Measurements from ENCODE around the gene LCN2.

The LCN2 gene

GRCh38 chr9:128143525-128144238, 5.6 kb upstream of the LCN2 start:
- no peak for DNase-seq
- in situ Hi-C loops (cut with HindIII; ENCODE audit: low pct_ligation_motif_present, low pct_unique_long_range_greater_than_20kb, low sequenced_read_pairs), result no loop called here

DNA sequence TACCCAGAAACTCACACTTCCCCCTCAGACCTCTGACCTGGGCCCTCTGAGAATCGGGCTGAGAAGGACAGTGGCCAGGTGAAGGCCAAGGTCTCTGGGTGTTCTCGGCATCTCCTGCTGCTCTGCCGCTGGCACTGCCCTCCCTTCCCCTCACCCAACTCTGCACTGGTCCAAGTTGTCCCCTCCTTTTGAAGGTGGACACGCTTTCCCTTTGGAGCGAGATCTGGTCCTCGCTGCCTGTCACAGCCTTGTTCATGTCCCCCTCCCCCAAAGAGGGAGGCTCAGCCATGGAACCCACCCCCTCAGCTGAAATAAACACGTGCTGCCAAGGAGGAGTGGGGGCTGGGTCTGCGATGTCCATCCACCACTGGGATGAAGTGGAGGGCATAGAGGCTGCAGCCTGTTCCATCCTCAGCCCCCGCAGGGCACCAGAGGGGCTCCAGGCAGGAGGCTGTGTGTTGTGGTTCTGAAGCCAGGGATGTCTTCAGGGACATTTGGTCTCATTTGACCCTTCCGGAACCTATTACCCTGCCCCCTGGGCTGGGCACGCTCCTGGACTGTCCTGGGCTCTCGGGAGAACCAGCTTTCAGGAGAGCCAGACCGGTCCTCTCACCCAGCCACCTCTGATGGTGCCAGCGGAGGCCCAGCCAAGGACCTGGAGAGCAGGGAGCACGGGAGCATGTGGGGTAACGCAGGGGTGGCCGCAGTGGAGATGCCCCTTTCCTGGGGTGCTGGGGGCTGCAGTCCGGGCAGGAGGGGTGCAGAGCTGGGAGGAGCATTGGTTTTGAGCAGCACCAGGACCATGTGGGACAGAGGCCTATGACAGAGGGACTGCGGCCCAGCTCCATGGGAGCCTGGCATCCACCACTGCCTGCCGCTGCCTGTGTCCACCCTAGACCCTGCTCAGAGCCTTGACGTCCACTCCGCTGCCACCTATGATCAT, 4.7 kb upstream of the LCN2 start:
- in situ Hi-C loops (cut with HindIII; ENCODE audit: low pct_ligation_motif_present, low pct_unique_long_range_greater_than_20kb, low sequenced_read_pairs), result no loop called here
- no peak for DNase-seq

DNA sequence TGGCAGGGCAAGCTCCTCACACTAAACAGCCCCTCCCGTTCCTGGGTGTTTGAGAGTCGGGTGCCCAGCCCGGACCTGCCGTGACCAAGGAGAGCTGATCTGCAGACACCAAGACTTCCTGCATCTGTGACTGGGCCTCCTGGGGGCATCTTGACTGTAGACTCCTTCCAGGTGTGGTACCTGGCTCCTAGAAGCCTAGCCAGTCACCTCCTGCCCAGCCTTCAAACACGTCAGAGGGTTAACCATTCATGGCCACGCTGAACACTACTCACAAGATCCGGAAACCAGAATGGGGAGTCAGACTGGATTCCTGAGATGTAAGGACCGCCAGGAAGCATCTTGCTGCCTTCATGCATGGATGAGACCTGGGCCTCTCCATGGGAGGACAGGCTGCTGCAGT, 3.7 kb upstream of the LCN2 start:
- in situ Hi-C loops (cut with HindIII; ENCODE audit: low pct_ligation_motif_present, low pct_unique_long_range_greater_than_20kb, low sequenced_read_pairs), result no loop called here
- no peak for DNase-seq

- DNase-seq, result no peak
- in situ Hi-C loops (cut with HindIII; ENCODE audit: low pct_ligation_motif_present, low pct_unique_long_range_greater_than_20kb, low sequenced_read_pairs), result no loop called here
These were observed 3.3 kb upstream of the LCN2 start for GRCh38 chr9:128145951-128146351.

DNA sequence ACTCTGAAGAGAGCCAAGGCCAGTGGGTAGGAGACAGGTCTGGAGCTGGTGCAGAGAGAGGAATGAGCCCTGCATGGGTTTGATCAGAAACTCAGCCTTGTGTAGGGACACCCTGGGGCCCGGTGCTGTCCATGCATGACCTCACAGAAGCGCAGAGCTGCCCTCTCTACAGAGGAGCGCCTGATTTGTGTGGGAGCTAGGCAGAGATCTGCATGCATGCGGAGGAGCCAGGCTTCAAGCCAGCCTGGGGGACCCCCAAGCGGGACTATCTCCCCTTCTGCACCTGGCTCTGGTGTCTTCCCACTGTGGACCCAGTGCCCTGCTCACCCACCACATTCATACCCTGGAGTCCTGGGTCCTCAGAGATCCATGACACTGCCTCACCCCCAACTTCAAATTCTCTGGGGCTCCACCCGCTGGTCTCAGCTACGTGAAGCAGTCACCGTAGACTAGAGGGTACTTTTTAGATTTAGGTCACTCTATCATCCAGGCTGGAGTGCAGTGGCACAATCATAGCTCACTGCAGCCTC, 2.6 kb upstream of the LCN2 start:
- in situ Hi-C loops (cut with HindIII; ENCODE audit: low pct_ligation_motif_present, low pct_unique_long_range_greater_than_20kb, low sequenced_read_pairs), result no loop called here
- DNase-seq, result no peak

DNA sequence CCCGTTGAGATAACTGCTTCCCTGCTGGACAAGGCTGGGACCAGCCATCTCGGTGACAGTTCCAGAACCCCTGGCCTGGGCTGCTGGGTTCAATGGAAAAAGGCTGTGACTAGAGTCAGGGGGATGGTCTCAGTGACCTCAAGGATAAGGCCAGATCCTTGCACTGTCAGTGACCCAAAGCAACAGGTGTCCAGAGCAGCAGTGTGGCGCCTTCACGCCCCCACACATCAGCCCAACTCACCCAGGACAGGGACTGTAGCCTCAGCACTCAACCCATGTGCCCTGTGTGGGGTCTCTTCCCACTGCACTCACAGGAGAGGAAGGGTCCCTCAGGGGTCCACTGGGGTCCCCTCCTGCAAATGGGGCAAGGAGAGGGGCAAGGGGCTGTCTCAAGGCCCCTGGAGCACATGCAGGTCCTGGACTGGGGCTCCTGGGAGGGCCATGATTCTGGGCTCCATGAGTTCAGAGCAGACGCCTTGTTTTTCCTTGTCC, 698 bp upstream of the LCN2 start:
- DNase-seq, result no peak
- in situ Hi-C loops (cut with HindIII; ENCODE audit: low pct_ligation_motif_present, low pct_unique_long_range_greater_than_20kb, low sequenced_read_pairs), result no loop called here

DNA sequence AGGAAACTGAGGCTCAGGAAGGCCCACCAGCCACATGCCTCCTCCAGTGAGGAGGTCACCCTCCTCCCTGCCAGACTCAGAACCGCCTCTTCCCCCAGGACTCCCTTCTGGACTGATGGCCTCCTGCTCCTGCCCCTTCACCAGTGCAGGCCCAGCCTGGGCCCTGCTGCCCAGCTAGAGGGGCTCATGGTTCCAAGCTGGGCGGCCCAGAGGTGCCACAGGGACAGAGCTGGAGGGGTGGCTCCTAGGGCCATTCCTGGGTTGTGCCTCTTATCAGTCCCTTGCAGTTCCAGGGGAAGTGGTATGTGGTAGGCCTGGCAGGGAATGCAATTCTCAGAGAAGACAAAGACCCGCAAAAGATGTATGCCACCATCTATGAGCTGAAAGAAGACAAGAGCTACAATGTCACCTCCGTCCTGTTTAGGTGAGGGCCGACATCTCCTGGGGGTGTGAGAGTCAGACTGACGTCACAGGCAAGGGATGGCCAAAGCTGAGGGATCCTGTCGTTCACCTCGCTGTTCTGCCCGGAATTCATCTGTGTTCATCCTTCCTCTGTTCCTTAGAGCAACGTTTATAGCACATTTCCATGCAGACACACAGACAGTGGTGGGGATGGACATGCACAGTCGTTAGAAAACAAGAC, 819 bp downstream of the LCN2 start:
- in situ Hi-C loops (cut with HindIII; ENCODE audit: low pct_ligation_motif_present, low pct_unique_long_range_greater_than_20kb, low sequenced_read_pairs), result no loop called here

GRCh38 chr9:128150594-128151308, 1.5 kb downstream of the LCN2 start:
- in situ Hi-C loops (cut with HindIII; ENCODE audit: low pct_ligation_motif_present, low pct_unique_long_range_greater_than_20kb, low sequenced_read_pairs), result no loop called here
- no peak for DNase-seq

More for the DNA sequence above, 819 bp downstream of the LCN2 start:
- DNase-seq, result no peak

GRCh38 chr9:128151309-128152132, 2.3 kb downstream of the LCN2 start:
- no peak for DNase-seq

DNA sequence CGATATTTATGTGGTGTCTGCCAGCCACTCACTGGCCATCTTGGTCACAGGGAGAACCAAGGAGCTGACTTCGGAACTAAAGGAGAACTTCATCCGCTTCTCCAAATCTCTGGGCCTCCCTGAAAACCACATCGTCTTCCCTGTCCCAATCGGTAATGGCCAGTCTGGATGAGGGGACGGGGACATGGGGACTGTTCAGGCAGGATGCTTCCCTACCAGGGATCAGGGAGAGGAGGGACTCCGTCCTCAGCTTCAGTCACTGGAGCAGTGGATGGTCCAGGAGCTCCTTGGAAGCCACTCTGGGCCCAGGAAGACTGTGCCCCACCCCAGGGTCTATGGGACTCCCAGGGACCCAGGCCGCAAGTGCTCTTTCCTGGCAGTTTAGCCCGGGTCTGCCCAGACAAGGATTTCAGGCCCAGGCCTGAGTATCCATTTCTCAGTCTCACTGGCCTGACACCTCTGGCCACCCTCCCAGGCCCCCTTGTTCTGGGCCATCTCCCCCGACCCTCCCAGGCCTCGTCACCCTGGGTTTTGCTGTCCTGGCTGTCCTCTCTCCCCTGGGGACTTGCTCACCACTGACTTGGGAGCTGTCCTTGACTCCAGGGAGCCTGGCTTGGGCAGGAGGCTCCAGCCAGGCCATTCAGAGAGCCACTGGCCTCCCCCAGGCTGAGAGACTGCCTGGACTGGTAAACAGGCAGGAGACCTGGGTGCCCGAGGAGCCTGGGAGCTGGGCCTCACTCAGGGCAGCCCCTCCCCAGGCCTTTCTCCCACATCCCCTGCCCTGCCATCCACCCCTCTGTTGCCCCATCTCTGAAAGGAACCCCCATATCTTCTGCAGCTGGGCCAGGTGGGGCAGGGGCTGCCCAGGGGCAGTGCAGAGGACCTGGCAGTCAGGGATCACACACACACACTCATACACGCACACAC, 3.1 kb downstream of the LCN2 start:
- in situ Hi-C loops (cut with HindIII; ENCODE audit: low pct_ligation_motif_present, low pct_unique_long_range_greater_than_20kb, low sequenced_read_pairs), result no loop called here
- DNase-seq, result no peak

More at GRCh38 chr9:128151309-128152132, 2.3 kb downstream of the LCN2 start:
- in situ Hi-C loops (cut with HindIII; ENCODE audit: low pct_ligation_motif_present, low pct_unique_long_range_greater_than_20kb, low sequenced_read_pairs), result no loop called here

DNA sequence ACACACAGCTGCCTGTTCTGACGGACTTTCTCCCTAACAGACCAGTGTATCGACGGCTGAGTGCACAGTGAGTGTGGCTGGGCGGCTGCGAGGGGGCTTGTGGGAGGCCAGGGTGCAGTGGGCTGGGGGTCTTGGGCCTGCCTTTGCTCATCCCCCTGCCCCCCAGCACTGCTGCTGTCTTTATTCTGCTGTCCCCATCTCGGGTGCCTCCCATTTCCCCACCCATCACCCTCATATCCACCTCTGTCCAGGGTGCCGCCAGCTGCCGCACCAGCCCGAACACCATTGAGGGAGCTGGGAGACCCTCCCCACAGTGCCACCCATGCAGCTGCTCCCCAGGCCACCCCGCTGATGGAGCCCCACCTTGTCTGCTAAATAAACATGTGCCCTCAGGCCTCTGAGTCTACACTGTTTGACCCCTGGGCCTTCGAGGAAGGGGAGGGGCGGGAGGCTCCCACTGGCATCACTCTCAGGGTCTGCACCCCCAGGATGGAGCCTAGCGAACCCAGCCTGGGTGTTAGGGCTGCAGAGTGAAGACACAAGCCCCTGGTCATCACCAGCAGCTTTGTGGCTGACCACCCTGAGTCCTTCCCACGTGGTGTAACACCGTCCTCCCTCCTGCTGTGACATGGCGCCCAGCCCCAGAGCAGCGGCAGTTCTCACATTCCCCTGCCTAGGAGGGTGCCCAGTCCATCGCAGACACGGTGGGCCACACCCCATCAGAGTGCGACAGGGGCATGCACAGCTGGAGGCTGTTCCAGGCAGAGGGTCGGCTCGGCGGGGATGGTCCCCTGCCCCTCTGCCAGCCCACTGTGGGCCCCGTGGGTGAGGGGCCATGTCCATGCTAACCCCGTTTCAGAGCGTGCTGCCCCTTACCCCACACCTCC, 4.0 kb downstream of the LCN2 start:
- DNase-seq, result no peak
- in situ Hi-C loops (cut with HindIII; ENCODE audit: low pct_ligation_motif_present, low pct_unique_long_range_greater_than_20kb, low sequenced_read_pairs), result no loop called here

DNA sequence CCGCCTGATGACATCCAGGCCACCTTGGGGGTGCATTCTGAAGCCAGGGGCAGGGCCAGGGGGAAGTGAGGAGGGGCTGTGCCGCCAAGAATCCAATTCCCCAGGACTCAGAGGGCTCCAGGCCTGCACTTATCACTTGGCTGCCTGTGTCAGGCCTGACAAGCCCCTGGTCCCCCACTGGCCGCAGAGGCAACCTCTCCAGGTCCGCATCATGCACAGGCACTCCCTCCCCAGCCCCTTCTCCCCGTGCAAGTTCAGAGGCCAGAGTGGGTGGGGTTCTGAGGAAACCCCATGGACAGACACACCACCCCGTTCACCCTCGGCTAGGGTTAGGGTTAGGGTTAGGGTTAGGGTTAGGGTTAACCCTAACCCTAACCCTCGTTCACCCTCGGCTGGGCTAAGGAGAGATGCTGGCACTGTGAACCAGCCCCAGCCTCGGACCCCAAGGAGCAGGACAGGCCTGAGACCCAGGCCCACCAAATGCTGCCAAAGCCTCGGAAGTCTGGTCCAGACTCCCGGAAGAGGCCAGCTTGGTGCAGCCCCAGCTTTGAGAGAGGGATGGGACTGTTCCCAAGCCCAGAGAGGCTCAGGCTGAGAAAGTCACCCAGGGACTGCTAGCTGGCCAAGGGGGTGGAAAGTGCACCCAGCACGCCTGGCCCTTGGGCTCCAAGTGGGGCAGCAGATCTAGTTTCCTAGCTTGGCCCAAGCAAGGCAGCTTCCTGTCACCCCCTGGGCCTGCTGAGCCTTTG, 4.9 kb downstream of the LCN2 start:
- DNase-seq, result no peak
- in situ Hi-C loops (cut with HindIII; ENCODE audit: low pct_ligation_motif_present, low pct_unique_long_range_greater_than_20kb, low sequenced_read_pairs), result no loop called here

DNA sequence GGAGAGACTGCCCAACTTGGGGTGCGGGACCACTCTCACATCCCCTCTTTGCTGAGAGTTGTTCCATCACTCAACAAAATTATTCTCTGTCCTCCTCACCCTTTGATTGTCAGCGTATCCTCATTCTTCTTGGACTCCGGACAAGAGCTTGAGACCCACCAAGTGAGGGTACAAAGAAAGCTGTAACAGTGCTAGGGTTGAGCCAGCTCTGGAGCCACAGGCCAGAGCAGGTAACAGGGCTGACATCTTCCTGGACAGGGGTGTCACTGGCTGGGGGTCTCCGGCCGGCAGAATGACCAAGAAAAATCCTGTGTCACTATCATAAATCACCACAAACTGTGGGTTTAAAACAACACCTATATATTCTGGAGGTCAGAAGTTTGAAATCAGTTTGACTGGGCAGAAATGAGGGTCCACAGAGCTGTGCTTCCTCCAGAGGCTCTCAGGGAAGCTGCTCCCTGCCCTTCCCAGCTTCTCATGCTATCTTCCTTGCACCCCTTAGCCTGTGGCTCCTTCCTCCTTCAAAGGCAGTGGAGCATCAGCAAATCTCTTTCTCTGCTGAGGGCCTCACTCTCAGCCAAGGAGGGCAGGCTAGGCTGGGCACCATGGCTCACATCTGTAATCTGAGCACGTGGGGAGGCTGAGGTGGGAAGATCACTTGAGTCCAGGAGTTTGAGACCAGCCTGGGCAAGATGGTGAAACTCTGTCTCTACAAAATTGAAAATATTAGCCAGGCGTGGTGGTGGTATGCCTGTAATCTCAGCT, 6.7 kb downstream of the LCN2 start:
- no peak for DNase-seq
- in situ Hi-C loops (cut with HindIII; ENCODE audit: low pct_ligation_motif_present, low pct_unique_long_range_greater_than_20kb, low sequenced_read_pairs), result no loop called here

DNA sequence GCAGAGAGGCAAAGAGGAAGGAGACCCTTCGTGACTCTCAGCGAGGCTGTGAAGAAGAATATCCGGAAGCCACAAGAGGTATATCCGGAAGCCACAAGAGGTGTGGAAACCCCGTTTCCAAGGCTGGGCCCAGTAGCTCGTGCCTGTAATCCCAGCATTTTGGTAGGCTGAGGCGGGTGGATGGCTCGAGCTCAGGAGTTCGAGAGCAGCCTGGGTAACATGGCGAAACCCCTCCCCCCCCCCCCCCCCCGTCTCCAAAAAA, 10.2 kb downstream of the LCN2 start:
- in situ Hi-C loops (cut with HindIII; ENCODE audit: low pct_ligation_motif_present, low pct_unique_long_range_greater_than_20kb, low sequenced_read_pairs), result no loop called here
- DNase-seq, result no peak
